ENCODE data around the gene C2orf69.

The C2orf69 gene

GRCh38 chr2:199968126-199968525 is 57.0 kb downstream of the C2orf69 start:
- DNase-seq (ENCODE audit: low read depth in 2 of 2) = no peak

GRCh38 chr2:199972088-199972626 is 61.1 kb downstream of the C2orf69 start:
- no peak for DNase-seq (ENCODE audit: low read depth in 2 of 2)

DNA sequence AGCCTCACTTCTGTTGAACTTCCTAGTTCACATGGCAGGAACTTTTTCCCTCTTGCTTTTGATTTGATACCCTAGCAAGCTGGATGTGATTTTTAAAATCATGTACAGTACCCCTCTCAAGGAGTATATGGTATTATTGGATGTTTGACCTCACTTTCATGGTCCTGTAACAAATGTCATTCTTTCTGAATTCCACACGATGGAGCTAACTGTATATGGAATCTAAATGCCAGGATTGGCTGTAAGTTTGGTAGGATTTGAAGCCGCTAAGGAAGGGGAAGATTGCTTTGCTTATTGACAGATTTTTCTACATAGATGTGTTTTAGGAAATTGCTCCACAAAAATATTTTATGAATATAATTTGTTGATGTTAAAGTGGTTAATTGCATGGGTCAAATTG is 62.6 kb downstream of the C2orf69 start:
- no peak for DNase-seq (ENCODE audit: low read depth in 2 of 2)

- DNase-seq (ENCODE audit: low read depth in 2 of 2) = no peak
These were observed 64.3 kb downstream of the C2orf69 start for GRCh38 chr2:199975273-199975895.
